GM21529 (cell line): ENCODE results near the gene FXYD6.
"Not testable (repeated sequence)": the region's sequence is repeated elsewhere in the genome, so short reads cannot be mapped to it uniquely, and the experiment has no call there.

Experiments
- ATAC-seq: cut with Tn5 transposase; IDR thresholded peaks from one replicate; pipeline ENCODE4 v1.9.1; 2021; ENCODE audit not compliant: unreplicated experiment

Gene FXYD6

DNA sequence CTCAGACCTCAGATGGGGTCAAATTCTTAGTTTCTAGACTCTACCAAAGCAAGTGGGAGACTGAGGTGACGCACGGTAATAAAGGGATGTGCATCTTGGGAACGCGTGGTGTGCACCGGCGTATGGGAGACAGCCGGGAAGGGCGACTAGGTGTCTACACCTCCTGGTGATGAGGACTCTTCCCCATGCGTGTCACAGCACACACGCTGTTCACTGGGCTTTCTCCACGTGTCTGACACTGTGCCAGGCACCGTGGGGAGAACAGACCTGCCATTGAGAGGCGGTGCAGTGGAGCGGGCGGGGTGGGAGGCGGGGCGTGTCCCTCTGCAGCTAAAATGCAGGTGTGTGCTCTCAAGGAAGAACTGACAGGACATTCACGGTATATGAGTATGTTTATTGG is 5.3 kb downstream of the FXYD6 start:
- no peak for ATAC-seq

DNA sequence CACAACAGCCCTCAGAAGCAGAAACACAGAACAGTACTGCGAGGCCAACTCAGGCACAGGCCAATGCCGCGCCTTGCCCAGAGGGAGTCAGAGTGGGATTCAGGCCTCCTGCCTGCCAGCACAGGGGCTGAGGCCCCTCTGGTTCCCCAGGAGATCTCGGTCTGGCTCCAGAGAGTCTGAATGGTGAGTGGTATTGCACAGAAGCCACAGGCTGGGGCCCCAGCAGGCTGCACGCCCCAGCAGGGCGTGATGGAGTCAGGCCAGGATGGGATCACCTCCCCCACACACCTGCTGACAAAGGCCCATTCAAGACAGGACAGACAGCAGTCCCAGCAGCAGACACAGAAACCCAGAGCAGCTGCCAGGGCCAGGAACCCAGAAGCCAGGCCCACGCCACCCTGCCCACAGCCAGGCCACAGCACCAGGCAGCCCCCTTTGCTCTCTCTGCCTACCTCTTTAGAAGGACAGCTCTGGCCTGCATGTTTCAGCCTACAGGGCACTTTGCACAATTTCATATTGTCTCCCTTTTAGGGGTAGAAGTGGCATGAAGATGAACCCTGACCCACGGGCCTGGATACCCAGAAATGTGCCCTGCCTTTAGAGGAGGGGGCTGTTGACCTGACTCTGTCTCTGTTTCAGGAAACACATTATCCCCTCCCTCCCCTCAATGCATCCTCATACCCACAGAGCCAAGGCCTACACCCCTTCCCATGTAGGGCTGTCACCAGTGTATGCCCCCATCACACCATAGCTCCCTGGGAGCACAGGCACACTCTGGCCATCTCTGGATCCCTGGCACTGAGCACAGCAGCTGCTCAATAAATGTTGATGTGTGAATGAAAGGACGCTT is 6.1 kb downstream of the FXYD6 start:
- no peak for ATAC-seq

GRCh38 chr11:117869604-117870003 is 6.9 kb downstream of the FXYD6 start:
- ATAC-seq = no peak

GRCh38 chr11:117868815-117869561 is 7.5 kb downstream of the FXYD6 start:
- ATAC-seq = no peak

- no peak for ATAC-seq
These were observed 8.4 kb downstream of the FXYD6 start for GRCh38 chr11:117868088-117868487.

GRCh38 chr11:117866526-117866925 is 9.9 kb downstream of the FXYD6 start:
- ATAC-seq = no peak

DNA sequence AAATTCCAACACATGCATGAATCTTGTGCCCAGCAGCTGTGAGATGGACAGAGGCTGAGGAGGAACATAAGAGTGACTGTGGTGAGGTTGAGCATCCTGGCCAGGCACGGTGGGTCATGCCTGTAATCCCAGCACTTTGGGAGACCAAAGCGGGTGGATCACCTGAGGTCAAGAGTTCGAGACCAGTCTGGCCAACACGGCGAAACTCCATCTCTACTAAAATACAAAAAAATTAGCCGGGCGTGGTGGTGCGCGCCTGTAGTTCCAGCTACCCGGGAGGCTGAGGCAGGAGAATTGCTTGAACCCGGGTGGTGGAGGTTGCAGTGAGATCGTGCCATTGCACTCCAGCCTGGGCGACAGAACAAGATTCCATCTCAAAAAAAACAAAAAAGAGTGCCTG is 10.9 kb downstream of the FXYD6 start:
- not testable (repeated sequence) for ATAC-seq

DNA sequence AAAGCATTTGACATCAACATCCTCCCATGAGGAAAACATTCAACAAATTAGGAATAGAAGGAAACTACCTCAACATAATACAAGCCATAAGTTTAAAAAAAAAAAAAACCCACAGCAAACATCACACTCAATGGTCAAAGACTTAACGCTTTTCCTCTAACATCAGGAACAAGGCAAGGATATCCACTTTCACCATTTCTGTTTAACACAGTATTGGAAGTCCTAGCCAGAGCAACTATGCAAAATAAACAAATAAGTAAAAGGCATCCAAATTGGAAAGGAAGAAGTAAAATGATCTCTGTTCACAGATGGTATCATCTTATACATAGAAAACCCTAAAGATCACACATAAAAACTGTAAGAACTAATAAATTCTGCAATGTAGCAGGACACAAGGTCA is 13.1 kb downstream of the FXYD6 start:
- ATAC-seq = no peak

GRCh38 chr11:117862753-117863152 is 13.7 kb downstream of the FXYD6 start:
- no peak for ATAC-seq

DNA sequence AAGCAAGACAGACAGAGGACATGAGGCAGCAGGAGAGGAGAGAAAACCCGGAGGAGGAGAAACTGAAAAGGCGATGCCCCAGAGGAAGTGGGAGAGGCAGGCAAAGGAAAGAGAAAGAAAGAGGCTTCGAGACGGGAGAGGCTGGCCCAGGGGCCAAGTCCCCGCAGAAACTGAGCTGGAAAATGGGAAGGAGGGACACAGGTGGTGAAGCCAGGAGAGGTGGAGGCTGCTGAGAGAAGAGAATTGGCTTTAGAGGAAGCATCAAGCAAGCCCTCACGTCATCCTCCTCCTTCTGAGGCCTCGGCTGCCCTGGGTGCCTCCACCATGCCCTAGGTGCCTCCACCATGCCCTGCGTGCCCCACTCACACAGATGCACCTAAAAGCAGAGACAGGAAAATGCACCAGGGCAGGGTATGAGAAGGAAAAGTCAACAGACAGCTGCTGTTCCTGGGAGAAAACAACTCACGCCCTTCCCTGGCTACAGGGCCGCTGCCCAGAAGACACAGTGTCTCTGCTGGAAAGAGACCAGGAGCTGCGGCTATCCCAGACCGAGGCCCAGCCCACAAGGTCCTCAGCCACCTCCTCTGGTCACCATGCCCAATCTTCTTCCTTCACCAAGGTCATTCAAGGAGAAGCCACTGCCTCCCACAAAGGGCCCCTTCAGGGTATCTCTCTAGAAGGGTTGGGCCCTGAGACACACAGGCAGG is 14.3 kb downstream of the FXYD6 start:
- ATAC-seq = no peak

- ATAC-seq = no peak
These were observed 15.1 kb downstream of the FXYD6 start for GRCh38 chr11:117861151-117862018.

DNA sequence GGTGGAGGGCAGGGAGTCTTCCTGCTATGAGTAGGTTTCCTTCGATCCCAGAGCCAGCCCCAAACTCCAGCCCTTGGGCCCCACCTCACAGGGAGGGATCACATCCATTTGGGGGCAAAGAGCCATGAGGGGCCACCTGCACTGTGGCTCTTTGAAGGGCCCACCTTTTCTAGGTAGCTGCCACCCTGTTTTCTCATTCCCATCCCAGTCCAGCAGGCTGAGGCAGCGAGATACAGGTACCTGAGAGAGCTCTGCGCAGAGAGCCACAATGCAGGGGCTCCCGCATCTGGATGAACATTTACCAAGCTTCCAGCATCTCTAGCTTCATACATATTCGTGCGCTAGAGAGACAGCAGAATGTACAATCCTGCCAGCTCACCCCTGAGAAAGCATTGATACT is 16.3 kb downstream of the FXYD6 start:
- no peak for ATAC-seq

DNA sequence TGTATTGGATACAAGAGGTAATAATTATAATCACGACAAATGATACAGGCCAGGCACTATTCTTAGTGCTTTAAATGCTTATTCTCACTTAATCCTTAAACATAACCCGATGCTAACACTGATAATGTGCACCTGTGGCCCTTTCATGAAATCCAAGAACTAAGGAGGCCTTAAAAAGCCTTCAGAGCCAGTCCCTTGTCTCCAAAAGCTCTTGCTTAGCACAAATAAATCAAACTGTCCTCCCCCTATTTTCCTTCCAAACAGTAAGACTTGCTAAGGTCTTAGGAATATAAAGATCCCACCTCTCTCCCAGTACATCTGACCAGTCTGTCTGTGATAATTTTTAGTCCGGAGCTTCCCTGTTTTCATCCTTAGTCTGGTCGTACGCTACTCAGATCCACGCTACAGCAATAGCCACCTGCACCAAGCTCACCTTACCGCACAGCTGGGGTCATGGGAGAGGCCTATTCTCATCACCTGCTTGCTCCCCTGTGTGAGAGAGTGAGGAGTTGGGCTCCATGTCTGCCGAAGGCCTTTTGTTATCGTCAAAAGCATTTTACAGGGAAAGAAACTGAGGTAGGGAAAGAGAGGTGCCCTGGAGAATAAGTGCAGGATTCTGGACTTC is 16.9 kb downstream of the FXYD6 start:
- no peak for ATAC-seq

- ATAC-seq = no peak
These were observed 17.4 kb downstream of the FXYD6 start for GRCh38 chr11:117859061-117859460.

DNA sequence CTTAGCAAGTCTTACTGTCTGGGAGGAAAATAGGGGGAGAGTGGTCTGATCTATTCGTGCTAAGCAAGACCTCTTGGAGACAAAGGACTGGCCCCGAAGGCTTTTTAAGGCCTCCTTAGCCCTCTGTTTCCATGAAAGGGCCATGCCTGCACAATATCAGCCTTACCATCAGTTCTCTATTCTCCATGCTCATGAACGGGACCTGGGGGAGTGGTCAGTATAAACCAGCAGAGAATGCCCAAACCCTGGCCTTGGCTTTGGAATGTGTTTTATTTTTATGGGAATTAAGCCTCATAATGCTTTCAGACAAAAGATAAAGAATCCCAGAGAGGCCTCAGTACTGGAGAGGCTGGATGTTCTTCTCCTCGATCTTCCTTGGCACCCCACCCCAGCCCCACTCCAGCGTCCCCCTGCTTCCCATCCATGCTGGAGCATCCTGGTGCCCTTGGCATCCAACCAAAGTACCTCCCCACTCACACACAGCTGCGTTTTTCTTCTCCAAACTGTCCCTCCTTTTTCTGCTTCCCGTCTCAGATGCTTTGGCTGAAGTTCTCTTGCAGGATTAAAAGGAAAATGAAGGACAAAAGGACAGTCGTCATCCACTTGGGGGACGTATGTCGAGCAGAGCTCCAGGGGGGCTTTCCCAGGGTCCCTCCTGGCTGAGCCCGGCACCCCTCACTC is 18.6 kb downstream of the FXYD6 start:
- no peak for ATAC-seq

DNA sequence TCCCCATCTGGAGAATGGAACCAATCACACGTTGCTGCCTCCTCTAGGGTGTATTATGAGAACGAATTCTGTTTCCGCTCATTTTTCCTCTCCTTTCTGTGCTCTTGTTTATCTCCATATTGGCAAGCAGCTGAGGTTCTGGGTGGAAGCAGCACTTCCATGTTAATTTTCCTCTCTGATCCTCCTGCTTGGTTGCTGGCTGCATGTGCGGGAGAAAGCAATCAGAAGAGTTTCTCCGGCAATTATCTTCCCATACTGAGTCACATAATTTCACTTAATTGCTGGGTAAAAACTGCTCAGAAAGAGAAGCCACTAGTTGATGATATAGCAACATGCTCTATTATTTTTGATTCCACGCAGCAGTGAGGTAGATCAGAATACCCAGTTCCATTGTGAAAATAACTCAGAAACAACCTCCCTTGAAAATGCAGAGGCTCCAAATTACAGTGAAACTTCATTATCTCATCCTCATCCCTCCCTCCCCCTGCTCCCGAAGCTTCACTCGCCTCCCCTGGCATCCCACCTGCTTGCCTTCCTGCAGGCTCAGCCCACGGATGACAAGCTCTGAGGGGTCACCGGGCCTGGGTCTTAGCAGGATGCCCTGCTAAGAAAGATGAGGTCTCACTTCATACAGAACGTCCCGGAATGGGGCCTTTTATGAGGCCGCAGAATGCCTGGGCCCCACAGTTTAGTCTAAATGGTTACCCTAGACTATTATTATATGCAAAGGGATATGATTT is 20.4 kb downstream of the FXYD6 start:
- no peak for ATAC-seq

DNA sequence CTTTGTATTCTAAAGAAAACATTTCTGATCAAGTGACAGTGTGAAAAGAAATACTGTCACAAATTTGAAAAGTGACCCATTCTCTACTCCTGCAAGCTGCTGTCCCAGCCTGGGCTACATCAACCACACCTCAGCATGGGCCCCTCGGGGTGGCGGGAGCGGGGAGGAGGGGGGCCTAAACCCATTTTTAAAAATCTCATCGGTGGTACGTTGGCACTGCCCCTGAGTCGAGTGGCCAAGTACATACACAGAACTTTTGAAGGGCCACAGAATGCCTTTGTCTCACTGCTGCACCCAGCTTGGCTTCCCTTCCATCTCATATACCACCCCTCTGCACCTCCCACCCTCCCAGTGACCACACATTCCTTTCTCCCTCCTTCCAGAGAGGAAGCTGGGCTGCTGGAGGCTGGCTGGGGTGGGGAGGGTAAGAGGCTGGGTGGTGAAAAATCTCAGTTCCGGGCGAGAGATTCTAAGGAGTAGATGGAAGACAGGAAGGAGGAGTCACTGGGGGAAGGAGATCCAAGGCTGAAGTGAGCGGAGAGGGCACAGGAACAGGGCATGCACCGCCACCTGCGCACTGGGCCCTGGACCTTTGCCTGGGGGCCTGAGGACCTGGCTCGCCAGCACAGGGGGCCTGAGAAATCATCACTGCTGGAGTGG is 21.1 kb downstream of the FXYD6 start:
- no peak for ATAC-seq

DNA sequence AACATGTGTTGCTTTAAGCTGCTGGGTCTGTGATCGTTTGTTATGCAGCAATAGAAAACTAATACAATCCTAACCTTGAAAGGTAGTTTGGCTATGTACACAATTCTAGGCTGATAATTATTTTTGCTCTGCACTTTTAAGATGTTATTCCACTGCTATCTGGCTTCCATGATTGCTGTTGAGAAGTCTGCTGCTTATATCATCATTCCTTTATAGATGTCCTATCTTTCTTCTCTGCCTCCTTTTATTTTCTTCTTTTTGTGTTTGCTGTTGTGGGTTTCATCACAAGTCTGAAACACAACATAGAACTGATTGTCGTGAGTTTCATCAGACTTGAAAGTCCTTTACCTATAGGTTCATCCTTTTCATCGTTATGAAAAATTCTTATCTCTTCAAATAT is 24.1 kb downstream of the FXYD6 start:
- no peak for ATAC-seq

DNA sequence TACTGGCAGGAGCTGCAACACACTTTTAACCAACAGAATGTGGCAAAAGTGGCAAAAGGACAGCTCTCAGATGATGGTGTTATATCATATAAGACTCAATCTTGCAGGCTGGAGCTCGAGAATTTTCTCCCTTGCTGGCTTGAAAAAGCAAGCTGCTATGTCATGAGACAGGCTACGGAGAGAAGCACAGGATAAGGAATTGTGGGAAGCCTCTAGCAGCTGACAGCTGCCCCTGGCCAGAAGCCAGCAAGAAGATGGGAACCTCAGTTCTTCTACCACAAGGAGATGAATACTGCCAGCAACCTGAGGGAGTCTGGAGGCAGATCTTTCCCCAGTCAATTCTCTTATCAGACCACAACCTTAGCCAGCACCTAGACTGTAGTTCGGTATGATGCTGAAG is 24.6 kb downstream of the FXYD6 start:
- ATAC-seq = no peak
